GM12875 (cell line): ENCODE measurements around the gene OR56A4.

Source experiments
- H3K4me3 ChIP-seq: one replicate; pipeline ENCODE4 v1.5.1; 2011; ENCODE audit warnings: low read depth, low read length, control low read depth
- CTCF ChIP-seq: IDR thresholded peaks from 2 replicates; pipeline ENCODE4 v1.5.1; 2011; ENCODE audit warnings: low read depth, mild to moderate bottlenecking, control low read depth, inconsistent platforms, low read length, moderate library complexity, borderline replicate concordance; ENCODE audit not compliant: insufficient read depth

The OR56A4 gene

GRCh38 chr11:5992150-5992549 lies 14.6 kb downstream of the OR56A4 start:
- no peak for TF ChIP-seq CTCF
- H3K4me3 ChIP-seq = no peak overlapping the region

GRCh38 chr11:5989203-5989602 lies 17.5 kb downstream of the OR56A4 start:
- no peak overlapping the region for H3K4me3 ChIP-seq
- TF ChIP-seq CTCF = no peak

GRCh38 chr11:5986885-5987284 lies 19.9 kb downstream of the OR56A4 start, which contains the start of gene OR52L1:
Gene OR52L1, minus strand, starts transcription at chr11:5986985. Its CDS starts 55 bp downstream, at chr11:5986930.
- no peak for TF ChIP-seq CTCF
- H3K4me3 ChIP-seq = no peak within 1 kb of the TSS

- TF ChIP-seq CTCF = no peak
- no peak overlapping the region for H3K4me3 ChIP-seq
These were observed 23.3 kb downstream of the OR56A4 start for GRCh38 chr11:5983443-5983842.

- TF ChIP-seq CTCF = no peak
- no peak overlapping the region for H3K4me3 ChIP-seq
These were observed 33.2 kb downstream of the OR56A4 start for GRCh38 chr11:5973530-5973929.

- no peak for TF ChIP-seq CTCF
These were observed 38.4 kb downstream of the OR56A4 start, which contains the start of gene OR56A5 for GRCh38 chr11:5968394-5968793. Gene OR56A5, minus strand, starts transcription at chr11:5968494. Its CDS starts 0 bp downstream, at chr11:5968494.

GRCh38 chr11:5967708-5968107 lies 39.0 kb downstream of the OR56A4 start:
- TF ChIP-seq CTCF = no peak
- H3K4me3 ChIP-seq = no peak overlapping the region

More at GRCh38 chr11:5968394-5968793, 38.4 kb downstream of the OR56A4 start, which contains the start of gene OR56A5:
- H3K4me3 ChIP-seq = no peak within 1 kb of the TSS
